Activated naive CD4-positive, alpha-beta T cell treated with anti-CD3 and anti-CD28 coated beads, Interleukin-2, amount 50 U/mL, for 16 hours (primary cell): Measurements from ENCODE around the gene HAUS5.

Source experiments
- DNase-seq: peaks from one replicate; pipeline ENCODE4 v3.0.0-alpha.2; 2020

HAUS5 gene

DNA sequence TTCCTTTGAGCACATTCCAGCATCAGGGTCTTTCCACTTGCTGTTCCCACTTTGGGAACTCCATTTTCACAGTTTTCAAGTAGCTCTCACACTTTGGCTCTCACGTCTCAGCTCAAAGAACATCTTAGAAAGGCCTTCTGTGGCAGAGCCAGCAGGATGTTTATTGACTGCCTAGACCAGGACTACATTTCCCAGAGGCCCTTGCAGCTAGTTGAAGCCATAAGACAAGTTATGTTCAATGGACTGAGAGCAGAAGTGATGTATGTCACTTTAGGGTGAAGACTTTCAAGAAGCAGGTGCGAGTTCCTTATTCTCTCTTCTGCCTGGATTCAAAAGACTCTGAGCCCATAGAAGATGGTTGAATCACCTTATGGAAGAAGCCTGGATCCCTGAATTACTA, 4.3 kb upstream of the HAUS5 start:
- no peak for DNase-seq

DNA sequence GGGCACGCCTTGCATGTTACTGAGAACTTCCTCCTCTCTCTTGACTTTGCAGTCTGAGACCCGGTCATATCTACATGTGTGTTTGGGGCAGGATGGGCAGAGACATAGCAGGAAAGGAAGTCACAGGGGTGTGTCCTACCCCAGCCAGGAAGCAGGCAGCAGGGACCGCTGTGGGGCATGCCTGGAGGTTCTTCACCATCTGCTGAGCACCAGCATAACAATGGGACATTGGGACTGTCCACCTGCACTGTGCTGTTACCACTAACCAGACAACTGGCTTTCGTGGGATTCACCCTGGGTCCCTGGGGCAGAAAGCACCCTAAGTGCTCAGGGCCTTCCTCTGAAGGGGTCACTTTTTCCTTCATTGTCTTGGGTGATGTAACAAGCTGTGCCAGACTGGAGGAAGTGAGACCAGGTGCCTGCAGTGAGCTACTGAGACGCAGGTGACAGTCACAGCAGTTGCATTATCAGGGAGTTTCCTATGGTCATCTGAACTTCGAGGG, 2.6 kb upstream of the HAUS5 start:
- peak; percentile 25 for DNase-seq

GRCh38 chr19:35612224-35612558, 344 bp upstream of the HAUS5 start:
- no peak for DNase-seq

- no peak for DNase-seq
Observed at GRCh38 chr19:35613574-35613973, 1.0 kb downstream of the HAUS5 start.

- no peak for DNase-seq
Observed at GRCh38 chr19:35615036-35615435, 2.5 kb downstream of the HAUS5 start.

DNA sequence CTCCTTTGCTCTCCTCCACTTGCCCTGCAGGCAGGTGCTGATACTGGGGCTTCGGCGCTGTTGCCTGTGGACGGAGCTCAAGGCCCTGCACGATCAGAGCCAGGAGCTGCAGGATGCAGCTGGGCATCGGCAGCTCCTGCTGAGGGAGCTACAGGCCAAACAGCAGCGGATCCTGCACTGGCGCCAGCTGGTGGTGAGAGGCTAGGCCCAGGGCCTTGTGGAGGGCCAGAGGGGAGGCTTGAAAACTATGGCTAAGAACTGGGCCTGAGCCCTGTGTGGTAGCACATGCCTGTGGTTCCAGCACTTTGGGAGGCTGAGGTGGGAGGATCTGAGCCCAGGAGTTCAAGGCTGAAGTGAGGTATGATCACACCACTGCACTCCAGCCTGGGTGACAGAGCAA, 6.3 kb downstream of the HAUS5 start:
- no peak for DNase-seq

DNA sequence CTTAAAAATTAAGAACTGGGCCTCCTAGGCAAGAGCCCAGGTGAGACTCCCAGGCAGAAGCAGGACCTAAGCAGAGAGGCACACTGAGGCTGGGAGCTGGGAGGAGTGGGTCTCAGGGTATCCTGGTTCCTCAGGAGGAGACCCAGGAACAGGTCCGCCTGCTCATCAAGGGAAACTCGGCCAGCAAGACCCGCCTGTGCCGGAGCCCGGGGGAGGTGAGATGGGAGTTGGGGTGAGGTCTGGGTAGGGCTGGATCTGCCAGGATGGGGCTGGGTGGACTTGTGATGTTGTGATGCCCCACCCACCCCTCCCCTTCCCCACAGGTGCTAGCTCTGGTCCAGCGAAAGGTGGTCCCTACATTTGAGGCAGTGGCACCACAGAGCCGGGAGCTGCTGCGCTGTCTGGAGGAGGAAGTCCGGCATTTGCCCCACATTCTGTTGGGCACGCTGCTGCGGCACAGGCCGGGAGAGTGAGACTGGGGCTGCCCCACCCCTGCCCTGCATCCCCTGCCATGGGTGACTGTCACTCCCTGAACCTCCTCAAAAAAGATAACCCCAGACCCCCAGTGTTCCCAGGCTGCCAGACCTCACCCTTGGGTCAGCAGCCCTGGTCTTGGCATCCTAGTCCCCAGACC, 6.9 kb downstream of the HAUS5 start:
- DNase-seq: no peak

DNA sequence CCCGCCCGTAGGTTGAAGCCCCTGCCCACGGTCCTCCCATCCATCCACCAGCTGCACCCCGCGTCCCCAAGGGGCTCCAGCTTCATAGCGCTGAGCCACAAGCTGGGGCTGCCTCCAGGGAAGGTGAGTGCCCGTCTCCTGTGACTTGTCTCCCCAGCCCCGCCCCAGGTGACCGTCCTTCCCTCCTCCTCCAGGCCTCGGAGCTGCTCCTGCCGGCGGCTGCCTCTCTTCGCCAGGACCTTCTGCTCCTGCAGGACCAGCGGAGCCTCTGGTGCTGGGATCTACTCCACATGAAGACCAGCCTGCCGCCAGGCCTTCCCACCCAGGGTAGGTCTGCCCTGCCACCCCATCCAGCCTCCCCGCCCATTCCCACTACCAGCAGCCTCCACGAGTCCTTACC, 7.5 kb downstream of the HAUS5 start:
- no peak for DNase-seq

DNA sequence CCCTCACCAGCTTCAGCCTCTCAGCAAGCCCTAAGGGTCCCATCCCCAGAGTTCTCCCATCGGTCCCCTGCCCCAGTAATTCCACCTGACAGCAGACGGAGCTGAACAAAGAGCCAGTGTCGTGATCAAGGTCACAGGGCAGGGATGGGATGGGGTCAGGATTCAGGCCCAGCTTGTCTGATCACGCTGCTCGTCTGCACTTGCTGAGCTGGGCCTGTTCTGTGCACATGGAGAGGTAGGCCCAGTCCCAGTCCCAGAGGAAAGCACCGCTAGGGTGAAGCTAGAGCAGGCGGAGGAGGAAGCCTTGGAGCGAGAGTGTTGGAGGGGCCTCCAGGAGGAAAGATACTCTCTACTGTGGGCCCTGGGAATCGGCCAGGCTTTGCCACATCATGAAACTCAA, 9.2 kb downstream of the HAUS5 start:
- DNase-seq: no peak

DNA sequence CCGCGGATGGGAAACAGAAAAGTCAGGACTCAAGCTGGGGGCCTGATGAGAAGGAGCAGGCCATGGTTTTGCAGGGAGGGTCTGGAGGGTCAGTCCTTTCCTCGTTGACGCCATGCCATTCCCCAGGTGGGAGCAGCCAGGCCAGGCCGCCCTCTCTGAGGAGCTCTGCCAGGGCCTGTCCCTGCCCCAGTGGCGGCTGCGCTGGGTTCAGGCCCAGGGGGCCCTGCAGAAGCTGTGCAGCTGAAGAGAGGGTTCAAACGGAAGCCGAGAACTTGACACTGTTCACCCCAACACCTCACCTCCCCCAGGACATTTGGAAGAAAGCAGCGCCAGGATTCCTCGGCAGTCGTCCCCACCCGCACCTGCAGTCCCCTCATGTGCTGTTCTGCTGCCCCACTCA, 10.2 kb downstream of the HAUS5 start:
- DNase-seq: no peak

GRCh38 chr19:35623327-35624010, 10.9 kb downstream of the HAUS5 start:
- DNase-seq: peak; percentile 1

DNA sequence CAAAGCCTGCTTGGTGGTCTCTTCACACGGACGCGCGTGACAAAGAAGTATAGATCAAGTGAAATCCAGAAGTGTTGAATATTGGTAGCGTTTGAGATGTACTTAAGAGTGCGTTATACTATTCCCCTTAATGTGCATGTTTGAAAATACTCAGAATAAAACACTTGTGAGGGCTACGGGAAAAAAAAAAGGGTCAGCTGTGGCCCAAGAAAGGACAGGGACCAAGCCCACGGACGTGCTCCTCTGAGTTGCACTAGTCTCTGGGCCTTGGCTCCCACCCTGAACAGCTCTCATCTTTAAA, 15.7 kb downstream of the HAUS5 start:
- no peak for DNase-seq

DNA sequence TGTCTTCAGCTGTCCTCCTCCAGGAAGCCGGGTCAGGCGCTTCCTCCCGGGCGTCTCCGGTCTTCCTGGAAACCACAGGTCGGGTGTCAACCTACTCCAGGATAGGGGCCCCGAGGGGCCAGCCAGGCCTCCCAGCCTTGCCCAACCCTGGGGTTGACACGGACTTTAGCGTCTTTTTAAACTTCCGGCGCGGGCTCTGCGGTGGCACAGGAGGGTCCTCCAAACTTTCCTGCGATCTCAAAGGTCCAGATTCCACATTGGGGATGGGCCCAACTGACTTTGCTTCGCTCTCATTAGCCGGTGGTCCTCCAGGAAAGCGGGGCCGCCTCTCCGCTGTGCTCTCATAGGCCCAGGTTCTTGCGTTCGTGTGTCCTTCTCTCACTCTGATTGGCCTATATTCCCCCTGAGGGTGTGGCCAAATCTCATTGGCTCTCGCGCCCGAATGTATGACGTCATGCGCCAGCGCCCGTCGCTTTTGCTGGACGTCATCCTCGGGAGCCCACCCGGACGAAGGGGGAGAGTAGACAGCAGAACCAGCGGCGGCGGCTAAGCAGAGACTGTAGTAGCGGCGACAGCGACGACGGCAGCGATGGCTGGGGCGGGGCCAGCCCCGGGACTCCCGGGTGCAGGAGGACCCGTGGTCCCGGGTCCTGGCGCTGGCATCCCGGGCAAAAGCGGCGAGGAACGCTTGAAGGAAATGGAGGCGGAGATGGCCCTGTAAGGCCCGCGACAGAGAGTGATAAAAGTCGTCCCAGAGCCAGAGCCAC, 16.2 kb downstream of the HAUS5 start, which contains the start of gene RBM42:
Gene RBM42 (plus strand): TSS at position 472 of the 767 bp plus-strand sequence. CDS start 118 bp downstream, at position 590.
- DNase-seq: peak; percentile 95

DNA sequence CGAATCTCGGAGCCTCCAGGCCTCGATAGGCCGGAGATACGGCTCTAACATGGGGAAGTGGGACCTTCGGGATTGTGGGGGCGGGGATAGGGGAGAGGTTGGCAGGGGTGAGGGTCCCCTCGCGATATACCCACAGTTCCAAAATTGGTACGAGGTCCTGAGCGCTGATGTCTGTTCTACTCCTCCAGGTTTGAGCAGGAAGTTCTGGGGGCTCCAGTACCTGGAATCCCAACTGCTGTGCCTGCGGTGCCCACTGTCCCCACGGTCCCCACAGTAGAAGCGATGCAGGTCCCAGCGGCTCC, 16.7 kb downstream of the HAUS5 start:
- no peak for DNase-seq

DNA sequence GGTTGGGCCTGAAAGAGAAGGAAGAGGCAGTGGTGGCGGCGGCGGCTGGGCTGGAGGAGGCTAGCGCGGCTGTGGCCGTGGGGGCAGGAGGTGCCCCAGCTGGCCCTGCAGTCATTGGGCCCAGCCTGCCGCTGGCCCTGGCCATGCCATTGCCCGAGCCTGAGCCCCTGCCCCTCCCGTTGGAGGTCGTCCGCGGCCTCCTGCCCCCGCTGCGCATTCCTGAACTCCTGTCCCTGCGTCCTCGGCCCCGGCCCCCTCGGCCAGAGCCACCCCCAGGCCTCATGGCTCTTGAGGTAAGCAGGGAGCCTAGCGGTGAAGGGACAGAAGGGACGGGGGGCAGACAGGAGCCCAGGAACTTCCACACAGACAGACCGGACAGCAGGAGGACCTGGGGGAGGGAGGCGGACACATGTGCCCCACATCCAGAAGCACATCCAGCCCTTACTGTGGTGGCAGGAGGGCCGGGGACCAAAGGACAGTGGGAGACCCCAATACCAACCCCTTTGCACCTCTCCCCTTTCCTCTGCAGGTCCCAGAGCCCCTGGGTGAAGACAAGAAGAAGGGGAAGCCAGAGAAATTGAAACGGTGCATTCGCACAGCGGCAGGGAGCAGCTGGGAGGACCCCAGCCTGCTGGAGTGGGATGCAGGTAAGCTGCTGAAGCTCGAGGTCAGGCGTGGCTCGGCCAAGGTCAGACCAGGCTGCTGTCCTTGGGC, 21.3 kb downstream of the HAUS5 start:
- DNase-seq: no peak

GRCh38 chr19:35636651-35637050, 24.1 kb downstream of the HAUS5 start:
- DNase-seq: no peak

DNA sequence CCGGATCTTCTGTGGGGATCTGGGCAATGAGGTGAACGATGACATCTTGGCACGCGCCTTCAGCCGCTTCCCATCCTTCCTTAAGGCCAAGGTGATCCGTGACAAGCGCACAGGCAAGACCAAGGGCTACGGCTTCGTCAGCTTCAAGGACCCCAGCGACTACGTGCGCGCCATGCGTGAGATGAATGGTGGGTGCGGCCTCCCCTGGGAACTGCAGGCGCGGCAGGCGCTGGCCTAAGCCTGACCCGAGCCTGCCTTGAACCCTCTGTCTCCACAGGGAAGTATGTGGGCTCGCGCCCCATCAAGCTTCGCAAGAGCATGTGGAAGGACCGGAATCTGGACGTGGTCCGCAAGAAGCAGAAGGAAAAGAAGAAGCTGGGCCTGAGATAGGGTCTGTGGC, 24.6 kb downstream of the HAUS5 start:
- DNase-seq: no peak

GRCh38 chr19:35639321-35639639, 26.7 kb downstream of the HAUS5 start:
- DNase-seq: no peak

DNA sequence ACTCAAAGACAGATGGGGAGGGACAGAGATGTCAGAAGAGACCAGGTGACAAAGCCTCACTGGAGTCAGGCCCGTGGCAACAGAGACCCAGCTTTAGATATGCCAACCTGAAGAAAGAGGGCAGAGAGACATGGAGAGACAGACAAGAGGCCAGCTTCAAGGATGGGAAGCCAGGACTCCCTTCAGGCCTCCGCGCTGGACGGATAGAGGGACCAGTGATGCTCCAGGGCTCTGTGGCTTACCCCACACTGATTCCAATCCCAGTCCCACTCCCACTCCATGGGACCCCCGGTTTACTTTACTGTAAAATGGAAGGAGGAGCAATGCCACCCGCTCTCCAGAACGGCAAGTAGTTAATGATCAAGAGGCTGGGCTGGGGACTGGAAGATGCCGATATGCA, 27.3 kb downstream of the HAUS5 start:
- no peak for DNase-seq

GRCh38 chr19:35641515-35642151, 29.1 kb downstream of the HAUS5 start, which contains the start of gene ETV2:
ETV2 (plus strand) TSS chr19:35641745; CDS start chr19:35642461, 716 bp downstream.
- peak; percentile 23 for DNase-seq

- no peak for DNase-seq
Observed at GRCh38 chr19:35642312-35642711, 29.8 kb downstream of the HAUS5 start.

DNA sequence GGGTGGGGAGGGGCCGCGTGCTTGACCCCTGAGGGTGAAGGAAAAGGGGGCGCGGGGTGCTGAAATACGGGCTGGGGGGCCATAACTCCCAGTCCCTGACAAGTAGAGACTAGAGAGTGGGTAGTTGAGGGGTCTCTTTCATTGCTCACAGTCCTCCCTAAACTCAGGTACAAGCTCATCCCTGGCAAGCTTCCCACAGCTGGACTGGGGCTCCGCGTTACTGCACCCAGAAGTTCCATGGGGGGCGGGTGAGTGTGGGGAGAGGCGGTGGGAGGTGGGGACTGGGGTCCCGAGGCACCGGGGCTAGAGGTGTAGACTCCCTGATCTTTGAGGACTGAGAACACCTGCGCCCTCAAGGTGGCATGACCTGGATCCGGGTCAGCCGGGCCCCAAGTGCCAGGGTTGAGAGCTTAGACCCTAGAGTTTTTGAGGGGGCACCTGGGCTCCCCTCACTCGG, 30.3 kb downstream of the HAUS5 start:
- DNase-seq: no peak
